ENCODE results near the gene UBQLN1.

The UBQLN1 gene

GRCh38 chr9:83649515-83649914 lies 58.2 kb downstream of the UBQLN1 start:
- TF ChIP-seq ZNF274 (IDR thresholded peaks at IDR 0.05; ENCODE audit: low read depth, low read length) (no peak), YY1 (IDR thresholded peaks at IDR 0.05; ENCODE audit: insufficient read depth, insufficient read length) (no peak), SUZ12 (IDR thresholded peaks at IDR 0.05; ENCODE audit: extremely low read depth, insufficient read depth, insufficient read length) (no peak)
- Histone ChIP-seq H3K4me3 (ENCODE audit: insufficient read length, low read depth) (no peak overlapping the region), H3K36me3 (ENCODE audit: insufficient read depth, insufficient read length, low read length) (peaks cover 54% of the 10 kb centered on the region), H3K27me3 (ENCODE audit: insufficient read depth, insufficient read length) (no peaks in the 10 kb centered on the region), H3K9me3 (ENCODE audit: insufficient read depth, low read length) (peaks cover 4% of the 10 kb centered on the region; the same call in 1 of the 2 replicates), H3K9ac (ENCODE audit: insufficient read length, low read depth) (no peak overlapping the region), H3K4me1 (ENCODE audit: insufficient read depth, insufficient read length) (no peaks in the 10 kb centered on the region)
- DNase-seq (ENCODE audit: low read depth, low spot score), result no peak

- Histone ChIP-seq H3K4me1 (ENCODE audit: insufficient read depth, insufficient read length) (no peaks in the 10 kb centered on the region), H3K27me3 (ENCODE audit: insufficient read depth, insufficient read length) (no peaks in the 10 kb centered on the region), H3K9ac (ENCODE audit: insufficient read length, low read depth) (no peak overlapping the region), H3K4me3 (ENCODE audit: insufficient read length, low read depth) (no peak overlapping the region), H3K36me3 (ENCODE audit: insufficient read depth, insufficient read length, low read length) (peaks cover 50% of the 10 kb centered on the region), H3K9me3 (ENCODE audit: insufficient read depth, low read length) (peaks cover 4% of the 10 kb centered on the region; the same call in 1 of the 2 replicates)
- TF ChIP-seq SUZ12 (IDR thresholded peaks at IDR 0.05; ENCODE audit: extremely low read depth, insufficient read depth, insufficient read length), result no peak
- no peak for TF ChIP-seq YY1 (IDR thresholded peaks at IDR 0.05; ENCODE audit: insufficient read depth, insufficient read length)
- no peak for TF ChIP-seq ZNF274 (IDR thresholded peaks at IDR 0.05; ENCODE audit: low read depth, low read length)
- peak; percentile 49 for DNase-seq (ENCODE audit: low read depth, low spot score)
Observed at GRCh38 chr9:83649080-83649479, 58.7 kb downstream of the UBQLN1 start.

GRCh38 chr9:83646500-83647239 lies 61.1 kb downstream of the UBQLN1 start:
- Histone ChIP-seq H3K4me3 (ENCODE audit: insufficient read length, low read depth) (no peak overlapping the region), H3K9me3 (ENCODE audit: insufficient read depth, low read length) (no peaks in the 10 kb centered on the region)

GRCh38 chr9:83642793-83643192 lies 65.0 kb downstream of the UBQLN1 start:
- Histone ChIP-seq H3K27me3 (ENCODE audit: insufficient read depth, insufficient read length) (no peaks in the 10 kb centered on the region), H3K9me3 (ENCODE audit: insufficient read depth, low read length) (no peaks in the 10 kb centered on the region), H3K4me1 (ENCODE audit: insufficient read depth, insufficient read length) (peaks cover 4% of the 10 kb centered on the region), H3K36me3 (ENCODE audit: insufficient read depth, insufficient read length, low read length) (peaks cover 18% of the 10 kb centered on the region), H3K9ac (ENCODE audit: insufficient read length, low read depth) (no peak overlapping the region), H3K4me3 (ENCODE audit: insufficient read length, low read depth) (no peak overlapping the region)
- no peak for DNase-seq (ENCODE audit: low read depth, low spot score)
- no peak for TF ChIP-seq YY1 (IDR thresholded peaks at IDR 0.05; ENCODE audit: insufficient read depth, insufficient read length)
- no peak for TF ChIP-seq SUZ12 (IDR thresholded peaks at IDR 0.05; ENCODE audit: extremely low read depth, insufficient read depth, insufficient read length)
- no peak for TF ChIP-seq ZNF274 (IDR thresholded peaks at IDR 0.05; ENCODE audit: low read depth, low read length)

More at GRCh38 chr9:83646500-83647239, 61.1 kb downstream of the UBQLN1 start:
- H3K27me3 ChIP-seq (ENCODE audit: insufficient read depth, insufficient read length), result no peaks in the 10 kb centered on the region
- H3K36me3 ChIP-seq (ENCODE audit: insufficient read depth, insufficient read length, low read length), result peaks cover 36% of the 10 kb centered on the region
- H3K9ac ChIP-seq (ENCODE audit: insufficient read length, low read depth), result no peak overlapping the region
- no peak for DNase-seq (ENCODE audit: low read depth, low spot score)
- peaks cover 4% of the 10 kb centered on the region for H3K4me1 ChIP-seq (ENCODE audit: insufficient read depth, insufficient read length)
- TF ChIP-seq SUZ12 (IDR thresholded peaks at IDR 0.05; ENCODE audit: extremely low read depth, insufficient read depth, insufficient read length) (no peak), YY1 (IDR thresholded peaks at IDR 0.05; ENCODE audit: insufficient read depth, insufficient read length) (no peak), ZNF274 (IDR thresholded peaks at IDR 0.05; ENCODE audit: low read depth, low read length) (no peak)

- Histone ChIP-seq H3K4me3 (ENCODE audit: insufficient read length, low read depth) (no peak overlapping the region), H3K27me3 (ENCODE audit: insufficient read depth, insufficient read length) (no peaks in the 10 kb centered on the region), H3K36me3 (ENCODE audit: insufficient read depth, insufficient read length, low read length) (peaks cover 2% of the 10 kb centered on the region), H3K4me1 (ENCODE audit: insufficient read depth, insufficient read length) (peaks cover 4% of the 10 kb centered on the region), H3K9ac (ENCODE audit: insufficient read length, low read depth) (no peak overlapping the region), H3K9me3 (ENCODE audit: insufficient read depth, low read length) (no peaks in the 10 kb centered on the region)
- DNase-seq (ENCODE audit: low read depth, low spot score), result no peak
- TF ChIP-seq SUZ12 (IDR thresholded peaks at IDR 0.05; ENCODE audit: extremely low read depth, insufficient read depth, insufficient read length), result no peak
- TF ChIP-seq YY1 (IDR thresholded peaks at IDR 0.05; ENCODE audit: insufficient read depth, insufficient read length), result no peak
- no peak for TF ChIP-seq ZNF274 (IDR thresholded peaks at IDR 0.05; ENCODE audit: low read depth, low read length)
Observed at GRCh38 chr9:83639266-83639665, 68.5 kb downstream of the UBQLN1 start.

- TF ChIP-seq SUZ12 (IDR thresholded peaks at IDR 0.05; ENCODE audit: extremely low read depth, insufficient read depth, insufficient read length), result no peak
- TF ChIP-seq YY1 (IDR thresholded peaks at IDR 0.05; ENCODE audit: insufficient read depth, insufficient read length), result no peak
- no peak for TF ChIP-seq ZNF274 (IDR thresholded peaks at IDR 0.05; ENCODE audit: low read depth, low read length)
- no peaks in the 10 kb centered on the region for H3K9me3 ChIP-seq (ENCODE audit: insufficient read depth, low read length)
- no peaks in the 10 kb centered on the region for H3K27me3 ChIP-seq (ENCODE audit: insufficient read depth, insufficient read length)
Observed at GRCh38 chr9:83637389-83637788, 70.4 kb downstream of the UBQLN1 start.

GRCh38 chr9:83636813-83637212 lies 70.9 kb downstream of the UBQLN1 start:
- Histone ChIP-seq H3K27me3 (ENCODE audit: insufficient read depth, insufficient read length) (no peaks in the 10 kb centered on the region), H3K9me3 (ENCODE audit: insufficient read depth, low read length) (no peaks in the 10 kb centered on the region), H3K4me3 (ENCODE audit: insufficient read length, low read depth) (no peak overlapping the region), H3K36me3 (ENCODE audit: insufficient read depth, insufficient read length, low read length) (peaks cover under 1% of the 10 kb centered on the region), H3K4me1 (ENCODE audit: insufficient read depth, insufficient read length) (no peaks in the 10 kb centered on the region), H3K9ac (ENCODE audit: insufficient read length, low read depth) (no peak overlapping the region)
- no peak for DNase-seq (ENCODE audit: low read depth, low spot score)
- TF ChIP-seq ZNF274 (IDR thresholded peaks at IDR 0.05; ENCODE audit: low read depth, low read length) (no peak), SUZ12 (IDR thresholded peaks at IDR 0.05; ENCODE audit: extremely low read depth, insufficient read depth, insufficient read length) (no peak), YY1 (IDR thresholded peaks at IDR 0.05; ENCODE audit: insufficient read depth, insufficient read length) (no peak)

More at GRCh38 chr9:83637389-83637788, 70.4 kb downstream of the UBQLN1 start:
- no peak overlapping the region for H3K9ac ChIP-seq (ENCODE audit: insufficient read length, low read depth)
- H3K4me1 ChIP-seq (ENCODE audit: insufficient read depth, insufficient read length), result no peaks in the 10 kb centered on the region
- no peak overlapping the region for H3K4me3 ChIP-seq (ENCODE audit: insufficient read length, low read depth)
- DNase-seq (ENCODE audit: low read depth, low spot score), result no peak
- H3K36me3 ChIP-seq (ENCODE audit: insufficient read depth, insufficient read length, low read length), result peaks cover 2% of the 10 kb centered on the region

Measured in NT2/D1 (cell line).